ENCODE results near the gene OSBPL9.
"Not testable (repeated sequence)": the region's sequence is repeated elsewhere in the genome, so short reads cannot be mapped to it uniquely, and the experiment has no call there.

OSBPL9 gene

GRCh38 chr1:51664421-51665240 lies 47.7 kb downstream of the OSBPL9 start:
- DNase-seq (ENCODE audit: low read depth) = peak; percentile 77

GRCh38 chr1:51666478-51666877 lies 49.6 kb downstream of the OSBPL9 start:
- DNase-seq (ENCODE audit: low read depth) = peak; percentile 93

GRCh38 chr1:51667561-51667960 lies 50.7 kb downstream of the OSBPL9 start:
- no peak for DNase-seq (ENCODE audit: low read depth)

- no peak for DNase-seq (ENCODE audit: low read depth)
Observed at GRCh38 chr1:51669272-51669671, 52.4 kb downstream of the OSBPL9 start.

GRCh38 chr1:51669816-51670215 lies 52.9 kb downstream of the OSBPL9 start:
- DNase-seq (ENCODE audit: low read depth) = no peak

- peak; percentile 87 for DNase-seq (ENCODE audit: low read depth)
Observed at GRCh38 chr1:51671527-51672325, 54.8 kb downstream of the OSBPL9 start.

- no peak for DNase-seq (ENCODE audit: low read depth)
Observed at GRCh38 chr1:51673279-51673678, 56.4 kb downstream of the OSBPL9 start.

GRCh38 chr1:51675177-51675780 lies 58.4 kb downstream of the OSBPL9 start:
- DNase-seq (ENCODE audit: low read depth) = no peak

GRCh38 chr1:51679435-51679834 lies 62.5 kb downstream of the OSBPL9 start:
- peak; percentile 44 for DNase-seq (ENCODE audit: low read depth)

GRCh38 chr1:51684776-51685175 lies 67.9 kb downstream of the OSBPL9 start:
- no peak for DNase-seq (ENCODE audit: low read depth)

GRCh38 chr1:51686450-51686849 lies 69.6 kb downstream of the OSBPL9 start:
- DNase-seq (ENCODE audit: low read depth) = no peak

- no peak for DNase-seq (ENCODE audit: low read depth)
Observed at GRCh38 chr1:51689075-51689440, 72.2 kb downstream of the OSBPL9 start.

- no peak for DNase-seq (ENCODE audit: low read depth)
Observed at GRCh38 chr1:51689643-51690042, 72.8 kb downstream of the OSBPL9 start.

GRCh38 chr1:51690285-51690961 lies 73.5 kb downstream of the OSBPL9 start:
- DNase-seq (ENCODE audit: low read depth) = peak; percentile 94

- no peak for DNase-seq (ENCODE audit: low read depth)
Observed at GRCh38 chr1:51691920-51692319, 75.0 kb downstream of the OSBPL9 start.

GRCh38 chr1:51693419-51694155 lies 76.7 kb downstream of the OSBPL9 start:
- peak; percentile 47 for DNase-seq (ENCODE audit: low read depth)

GRCh38 chr1:51697166-51697565 lies 80.3 kb downstream of the OSBPL9 start:
- DNase-seq (ENCODE audit: low read depth) = peak; percentile 79

- DNase-seq (ENCODE audit: low read depth) = no peak
Observed at GRCh38 chr1:51699391-51699790, 82.5 kb downstream of the OSBPL9 start.

- not testable (repeated sequence) for DNase-seq (ENCODE audit: low read depth)
Observed at GRCh38 chr1:51701782-51702181, 84.9 kb downstream of the OSBPL9 start.

- not testable (repeated sequence) for DNase-seq (ENCODE audit: low read depth)
Observed at GRCh38 chr1:51702220-51702619, 85.3 kb downstream of the OSBPL9 start.

- DNase-seq (ENCODE audit: low read depth) = no peak
Observed at GRCh38 chr1:51705035-51705434, 88.1 kb downstream of the OSBPL9 start.

Measured in amniotic epithelial cell (primary cell).